SK-N-MC (cell line): ENCODE data around the gene ZMPSTE24.

ENCODE experiments used
- EZH2 ChIP-seq: fragments of 200-600 bp; sonication (generic); IDR thresholded peaks from one replicate; pipeline ENCODE4 v1.6.1; 2017; ENCODE audit warnings: antibody characterized with exemption
- FOXP2 ChIP-seq: optimal IDR thresholded peaks from 2 replicates; pipeline ENCODE3; 2011; ENCODE audit warnings: mild to moderate bottlenecking, moderate library complexity; ENCODE audit not compliant: insufficient read depth; ENCODE audit errors: extremely low read length, control extremely low read depth
- POLR2AphosphoS5 ChIP-seq: IDR thresholded peaks from 2 replicates; pipeline ENCODE4 v1.6.1; 2012; ENCODE audit warnings: mild to moderate bottlenecking, low read depth, low read length, borderline replicate concordance

- TF ChIP-seq EZH2 (no peak), POLR2AphosphoS5 (no peak), FOXP2 (no peak)
These were observed 18.1 kb downstream of the ZMPSTE24 start for GRCh38 chr1:40276122-40276521.
